Amygdala (tissue), 56 donors: ENCODE results near the gene PRRC2A.

Experiments
- DNase-seq, 56 donors: peaks; one replicate each; lab custom pipeline; 2025; lab: John Stamatoyannopoulos, UW

The PRRC2A gene

GRCh38 chr6:31620586-31621319, at the start of gene PRRC2A:
PRRC2A (plus strand) TSS chr6:31620715; CDS start chr6:31622790, 2,075 bp downstream.
- DNase-seq, result peak in 44 of 56 donors; percentile 31 to 100 (median 78)

DNA sequence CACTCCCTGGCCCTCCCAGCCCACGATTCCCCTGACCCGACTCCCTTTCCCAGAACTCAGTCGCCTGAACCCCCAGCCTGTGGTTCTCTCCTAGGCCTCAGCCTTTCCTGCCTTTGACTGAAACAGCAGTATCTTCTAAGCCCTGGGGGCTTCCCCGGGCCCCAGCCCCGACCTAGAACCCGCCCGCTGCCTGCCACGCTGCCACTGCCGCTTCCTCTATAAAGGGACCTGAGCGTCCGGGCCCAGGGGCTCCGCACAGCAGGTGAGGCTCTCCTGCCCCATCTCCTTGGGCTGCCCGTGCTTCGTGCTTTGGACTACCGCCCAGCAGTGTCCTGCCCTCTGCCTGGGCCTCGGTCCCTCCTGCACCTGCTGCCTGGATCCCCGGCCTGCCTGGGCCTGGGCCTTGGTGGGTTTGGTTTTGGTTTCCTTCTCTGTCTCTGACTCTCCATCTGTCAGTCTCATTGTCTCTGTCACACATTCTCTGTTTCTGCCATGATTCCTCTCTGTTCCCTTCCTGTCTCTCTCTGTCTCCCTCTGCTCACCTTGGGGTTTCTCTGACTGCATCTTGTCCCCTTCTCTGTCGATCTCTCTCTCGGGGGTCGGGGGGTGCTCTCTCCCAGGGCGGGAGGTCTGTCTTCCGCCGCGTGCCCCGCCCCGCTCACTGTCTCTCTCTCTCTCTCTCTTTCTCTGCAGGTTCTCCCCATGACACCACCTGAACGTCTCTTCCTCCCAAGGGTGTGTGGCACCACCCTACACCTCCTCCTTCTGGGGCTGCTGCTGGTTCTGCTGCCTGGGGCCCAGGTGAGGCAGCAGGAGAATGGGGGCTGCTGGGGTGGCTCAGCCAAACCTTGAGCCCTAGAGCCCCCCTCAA, 48.2 kb upstream of the PRRC2A start, which contains the start of gene LTA:
LTA (plus strand) TSS at position 249 of the 871 bp plus-strand sequence; CDS start at position 703, 454 bp downstream.
- no peak for DNase-seq

DNA sequence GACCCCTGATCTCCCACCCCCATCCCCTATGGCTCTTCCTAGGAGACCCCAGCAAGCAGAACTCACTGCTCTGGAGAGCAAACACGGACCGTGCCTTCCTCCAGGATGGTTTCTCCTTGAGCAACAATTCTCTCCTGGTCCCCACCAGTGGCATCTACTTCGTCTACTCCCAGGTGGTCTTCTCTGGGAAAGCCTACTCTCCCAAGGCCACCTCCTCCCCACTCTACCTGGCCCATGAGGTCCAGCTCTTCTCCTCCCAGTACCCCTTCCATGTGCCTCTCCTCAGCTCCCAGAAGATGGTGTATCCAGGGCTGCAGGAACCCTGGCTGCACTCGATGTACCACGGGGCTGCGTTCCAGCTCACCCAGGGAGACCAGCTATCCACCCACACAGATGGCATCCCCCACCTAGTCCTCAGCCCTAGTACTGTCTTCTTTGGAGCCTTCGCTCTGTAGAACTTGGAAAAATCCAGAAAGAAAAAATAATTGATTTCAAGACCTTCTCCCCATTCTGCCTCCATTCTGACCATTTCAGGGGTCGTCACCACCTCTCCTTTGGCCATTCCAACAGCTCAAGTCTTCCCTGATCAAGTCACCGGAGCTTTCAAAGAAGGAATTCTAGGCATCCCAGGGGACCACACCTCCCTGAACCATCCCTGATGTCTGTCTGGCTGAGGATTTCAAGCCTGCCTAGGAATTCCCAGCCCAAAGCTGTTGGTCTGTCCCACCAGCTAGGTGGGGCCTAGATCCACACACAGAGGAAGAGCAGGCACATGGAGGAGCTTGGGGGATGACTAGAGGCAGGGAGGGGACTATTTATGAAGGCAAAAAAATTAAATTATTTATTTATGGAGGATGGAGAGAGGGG, 47.0 kb upstream of the PRRC2A start:
- no peak for DNase-seq

GRCh38 chr6:31574106-31575061, 46.1 kb upstream of the PRRC2A start:
- DNase-seq, result no peak

- peak in 12 of 56 donors; percentile 5 to 44 (median 22) for DNase-seq
Observed at GRCh38 chr6:31575335-31575901, 45.1 kb upstream of the PRRC2A start, which contains the start of gene TNF. TNF (plus strand) TSS chr6:31575565; CDS start chr6:31575742, 177 bp downstream.

DNA sequence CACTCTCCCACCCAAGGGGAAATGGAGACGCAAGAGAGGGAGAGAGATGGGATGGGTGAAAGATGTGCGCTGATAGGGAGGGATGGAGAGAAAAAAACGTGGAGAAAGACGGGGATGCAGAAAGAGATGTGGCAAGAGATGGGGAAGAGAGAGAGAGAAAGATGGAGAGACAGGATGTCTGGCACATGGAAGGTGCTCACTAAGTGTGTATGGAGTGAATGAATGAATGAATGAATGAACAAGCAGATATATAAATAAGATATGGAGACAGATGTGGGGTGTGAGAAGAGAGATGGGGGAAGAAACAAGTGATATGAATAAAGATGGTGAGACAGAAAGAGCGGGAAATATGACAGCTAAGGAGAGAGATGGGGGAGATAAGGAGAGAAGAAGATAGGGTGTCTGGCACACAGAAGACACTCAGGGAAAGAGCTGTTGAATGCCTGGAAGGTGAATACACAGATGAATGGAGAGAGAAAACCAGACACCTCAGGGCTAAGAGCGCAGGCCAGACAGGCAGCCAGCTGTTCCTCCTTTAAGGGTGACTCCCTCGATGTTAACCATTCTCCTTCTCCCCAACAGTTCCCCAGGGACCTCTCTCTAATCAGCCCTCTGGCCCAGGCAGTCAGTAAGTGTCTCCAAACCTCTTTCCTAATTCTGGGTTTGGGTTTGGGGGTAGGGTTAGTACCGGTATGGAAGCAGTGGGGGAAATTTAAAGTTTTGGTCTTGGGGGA, 44.4 kb upstream of the PRRC2A start:
- no peak for DNase-seq

DNA sequence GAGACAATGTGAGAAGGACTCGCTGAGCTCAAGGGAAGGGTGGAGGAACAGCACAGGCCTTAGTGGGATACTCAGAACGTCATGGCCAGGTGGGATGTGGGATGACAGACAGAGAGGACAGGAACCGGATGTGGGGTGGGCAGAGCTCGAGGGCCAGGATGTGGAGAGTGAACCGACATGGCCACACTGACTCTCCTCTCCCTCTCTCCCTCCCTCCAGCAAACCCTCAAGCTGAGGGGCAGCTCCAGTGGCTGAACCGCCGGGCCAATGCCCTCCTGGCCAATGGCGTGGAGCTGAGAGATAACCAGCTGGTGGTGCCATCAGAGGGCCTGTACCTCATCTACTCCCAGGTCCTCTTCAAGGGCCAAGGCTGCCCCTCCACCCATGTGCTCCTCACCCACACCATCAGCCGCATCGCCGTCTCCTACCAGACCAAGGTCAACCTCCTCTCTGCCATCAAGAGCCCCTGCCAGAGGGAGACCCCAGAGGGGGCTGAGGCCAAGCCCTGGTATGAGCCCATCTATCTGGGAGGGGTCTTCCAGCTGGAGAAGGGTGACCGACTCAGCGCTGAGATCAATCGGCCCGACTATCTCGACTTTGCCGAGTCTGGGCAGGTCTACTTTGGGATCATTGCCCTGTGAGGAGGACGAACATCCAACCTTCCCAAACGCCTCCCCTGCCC, 43.5 kb upstream of the PRRC2A start:
- DNase-seq, result no peak

DNA sequence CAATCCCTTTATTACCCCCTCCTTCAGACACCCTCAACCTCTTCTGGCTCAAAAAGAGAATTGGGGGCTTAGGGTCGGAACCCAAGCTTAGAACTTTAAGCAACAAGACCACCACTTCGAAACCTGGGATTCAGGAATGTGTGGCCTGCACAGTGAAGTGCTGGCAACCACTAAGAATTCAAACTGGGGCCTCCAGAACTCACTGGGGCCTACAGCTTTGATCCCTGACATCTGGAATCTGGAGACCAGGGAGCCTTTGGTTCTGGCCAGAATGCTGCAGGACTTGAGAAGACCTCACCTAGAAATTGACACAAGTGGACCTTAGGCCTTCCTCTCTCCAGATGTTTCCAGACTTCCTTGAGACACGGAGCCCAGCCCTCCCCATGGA, 42.9 kb upstream of the PRRC2A start:
- no peak for DNase-seq

- DNase-seq, result no peak
Observed at GRCh38 chr6:31578184-31579118, 42.1 kb upstream of the PRRC2A start.

DNA sequence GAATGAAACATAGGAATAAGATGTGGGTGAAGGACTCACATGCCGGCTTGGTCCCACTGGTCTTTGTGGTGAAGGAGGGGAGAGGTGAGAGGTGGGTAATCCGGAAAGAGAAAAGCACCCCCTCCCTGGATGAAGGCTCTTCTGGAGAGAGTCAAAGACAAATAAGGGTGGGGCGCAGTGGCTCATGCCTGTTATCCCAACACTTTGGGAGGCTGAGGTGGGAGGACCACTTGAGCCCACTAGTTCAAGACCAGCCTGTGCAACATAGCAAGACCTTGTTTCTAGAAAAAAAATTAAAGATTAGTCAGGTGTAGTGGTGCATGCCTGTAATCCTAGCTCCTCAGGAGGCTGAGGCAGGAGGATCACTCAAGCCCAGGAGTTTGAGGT, 41.4 kb upstream of the PRRC2A start:
- DNase-seq, result no peak

- DNase-seq, result no peak
Observed at GRCh38 chr6:31579546-31580437, 40.7 kb upstream of the PRRC2A start.

DNA sequence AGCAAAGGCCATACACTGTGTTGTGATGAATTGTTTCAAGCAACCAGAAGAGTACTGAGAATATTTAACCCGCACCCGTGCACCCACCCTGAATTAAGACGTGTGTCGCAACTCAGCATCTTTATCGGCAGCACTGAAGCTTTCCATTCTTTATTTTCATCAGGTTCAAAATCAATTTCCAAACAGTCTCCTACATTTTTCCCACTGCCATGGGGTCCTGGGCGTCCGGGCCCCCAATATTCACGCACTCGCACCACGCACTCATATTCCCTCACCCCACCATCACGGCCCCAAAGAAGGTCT, 40.1 kb upstream of the PRRC2A start:
- DNase-seq, result no peak

GRCh38 chr6:31580807-31581433, 39.6 kb upstream of the PRRC2A start:
- DNase-seq, result peak in 55 of 56 donors; percentile 18 to 91 (median 64)

- peak in 6 of 56 donors; percentile 16 to 32 (median 25) for DNase-seq
Observed at GRCh38 chr6:31581434-31582229, 38.9 kb upstream of the PRRC2A start.
